ENCODE data around the gene PDE10A.

The PDE10A gene

GRCh38 chr6:165677091-165677490 is 14.1 kb upstream of the PDE10A start:
- no peak for DNase-seq

- DNase-seq = no peak
Observed at GRCh38 chr6:165676435-165677068, 13.5 kb upstream of the PDE10A start.

GRCh38 chr6:165675120-165675519 is 12.1 kb upstream of the PDE10A start:
- no peak for DNase-seq

- DNase-seq = no peak
Observed at GRCh38 chr6:165674155-165675029, 11.4 kb upstream of the PDE10A start.

GRCh38 chr6:165671222-165671768 is 8.3 kb upstream of the PDE10A start:
- no peak for DNase-seq

GRCh38 chr6:165668951-165669350 is 5.9 kb upstream of the PDE10A start:
- no peak for DNase-seq

- DNase-seq = no peak
Observed at GRCh38 chr6:165665384-165665672, 2.3 kb upstream of the PDE10A start.

- no peak for DNase-seq
Observed at GRCh38 chr6:165664559-165665383, 1.7 kb upstream of the PDE10A start.

- DNase-seq = no peak
Observed at GRCh38 chr6:165663736-165664558, 906 bp upstream of the PDE10A start.

- DNase-seq = no peak
Observed at GRCh38 chr6:165663377-165663735, 315 bp upstream of the PDE10A start.

GRCh38 chr6:165662041-165662748 is 846 bp downstream of the PDE10A start:
- DNase-seq = no peak

- DNase-seq = no peak
Observed at GRCh38 chr6:165661664-165662025, 1.4 kb downstream of the PDE10A start.

GRCh38 chr6:165660857-165661663 is 2.0 kb downstream of the PDE10A start:
- no peak for DNase-seq

- DNase-seq = no peak
Observed at GRCh38 chr6:165659945-165660856, 2.8 kb downstream of the PDE10A start.

- DNase-seq = no peak
Observed at GRCh38 chr6:165658395-165659058, 4.5 kb downstream of the PDE10A start.

GRCh38 chr6:165657325-165657680 is 5.7 kb downstream of the PDE10A start:
- no peak for DNase-seq

- DNase-seq = no peak
Observed at GRCh38 chr6:165656581-165657324, 6.3 kb downstream of the PDE10A start.

GRCh38 chr6:165655191-165655590 is 7.8 kb downstream of the PDE10A start:
- no peak for DNase-seq

- DNase-seq = no peak
Observed at GRCh38 chr6:165654144-165654543, 8.9 kb downstream of the PDE10A start.

All from NCI-H1048 (cell line).